GM19452 (cell line): ENCODE results near the gene SPANXA1.
"Not testable (repeated sequence)": the region's sequence is repeated elsewhere in the genome, so short reads cannot be mapped to it uniquely, and the experiment has no call there.

Experiments used
- ATAC-seq: cut with Tn5 transposase; IDR thresholded peaks from one replicate; pipeline ENCODE4 v1.9.1; 2021; ENCODE audit not compliant: unreplicated experiment

Gene SPANXA1

GRCh38 chrX:141584638-141585037 is at the start of gene SPANXA1:
SPANXA1 (minus strand) TSS chrX:141584738; CDS start chrX:141584678, 60 bp downstream.
- not testable (repeated sequence) for ATAC-seq

- ATAC-seq = no peak
Measured at GRCh38 chrX:141632124-141632523, 47.6 kb upstream of the SPANXA1 start.

GRCh38 chrX:141619336-141619735 is 34.8 kb upstream of the SPANXA1 start:
- no peak for ATAC-seq

- no peak for ATAC-seq
Measured at GRCh38 chrX:141609111-141609510, 24.6 kb upstream of the SPANXA1 start.

- ATAC-seq = not testable (repeated sequence)
Measured at GRCh38 chrX:141589408-141589807, 4.9 kb upstream of the SPANXA1 start, which contains the start of gene SPANXA2. SPANXA2 (plus strand) TSS chrX:141589708; CDS start chrX:141589768, 60 bp downstream.

GRCh38 chrX:141542551-141542950 is 42.0 kb downstream of the SPANXA1 start:
- ATAC-seq = not testable (repeated sequence)
